H54 (cell line): ENCODE measurements around the gene GNS.
A peak's percentile ranks its signal among the peaks of the same experiment; 100 is the strongest.

Source experiments
- DNase-seq: peaks from one replicate; pipeline ENCODE4 v3.0.0; 2011; ENCODE audit warnings: low spot score, mixed read lengths; ENCODE audit not compliant: insufficient read length
- FAIRE-seq: peaks from 3 replicates; lab custom pipeline; 2011; peaks lifted over from hg19 to GRCh38; lab: Jason Lieb, UNC
- POLR2A ChIP-seq: IDR thresholded peaks from 2 replicates; pipeline ENCODE4 v1.6.1; 2011; ENCODE audit warnings: low read depth, mild to moderate bottlenecking, low read length

GNS gene

DNA sequence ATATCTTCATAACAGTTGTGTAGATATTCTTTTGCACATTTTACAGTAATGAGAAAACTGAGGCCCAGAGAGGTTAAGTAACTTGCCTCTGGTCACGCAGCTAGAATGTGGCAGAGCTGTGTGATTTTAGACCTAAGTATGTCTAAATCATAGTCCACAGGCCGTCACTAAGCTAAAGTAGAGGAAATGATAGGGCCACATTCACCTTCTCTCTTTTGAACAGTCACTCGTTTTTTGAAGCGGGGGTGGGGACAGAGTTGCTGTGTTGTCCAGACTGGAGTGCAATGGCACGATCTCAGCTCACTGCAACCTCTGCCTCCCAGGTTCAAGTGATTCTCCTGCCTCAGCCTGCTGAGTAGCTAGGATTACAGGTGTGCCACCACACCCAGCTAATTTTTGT is 80.4 kb downstream of the GNS start:
- no peak for TF ChIP-seq POLR2A
- FAIRE-seq (no peak), DNase-seq (no peak)

DNA sequence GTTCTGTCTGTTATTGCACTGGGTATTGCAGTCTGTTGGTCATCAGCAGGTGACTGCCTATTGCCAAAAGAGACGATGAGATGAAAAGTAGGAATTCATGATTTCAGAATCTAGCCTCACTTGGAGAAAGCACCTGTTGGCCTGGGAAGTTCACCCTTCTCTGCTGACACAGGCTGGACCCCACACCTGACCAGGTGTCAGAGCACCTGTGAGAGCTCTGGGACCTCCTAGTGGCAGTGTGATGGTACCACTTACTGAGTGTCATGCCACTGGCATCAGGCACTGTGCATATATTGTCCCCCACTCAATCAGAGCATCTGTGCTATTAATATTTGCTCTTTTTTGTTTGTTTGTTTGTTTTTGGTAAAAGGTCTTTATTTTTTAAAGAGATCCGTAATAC is 81.0 kb downstream of the GNS start:
- DNase-seq (no peak), FAIRE-seq (no peak)
- no peak for TF ChIP-seq POLR2A

DNA sequence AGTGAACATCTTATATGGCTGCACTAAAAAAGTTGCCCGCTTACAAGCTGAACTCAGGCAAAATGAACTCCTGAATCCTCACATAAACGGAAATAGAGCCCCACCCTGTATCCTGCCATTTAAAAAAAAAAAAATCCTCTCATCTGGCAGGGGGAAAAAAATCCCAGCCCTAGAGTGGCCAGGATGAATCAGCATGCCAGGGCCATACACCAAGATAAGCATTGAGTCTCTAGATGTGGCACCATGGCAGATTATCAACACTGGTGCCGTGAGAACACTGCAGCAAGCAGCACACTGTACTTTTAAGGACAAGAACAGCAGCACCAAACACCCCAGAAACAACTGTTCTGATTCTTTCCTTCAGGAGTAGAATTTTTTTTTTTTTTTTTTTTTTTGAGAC is 83.4 kb downstream of the GNS start:
- TF ChIP-seq POLR2A, result no peak
- FAIRE-seq (peak; percentile 36), DNase-seq (no peak)

DNA sequence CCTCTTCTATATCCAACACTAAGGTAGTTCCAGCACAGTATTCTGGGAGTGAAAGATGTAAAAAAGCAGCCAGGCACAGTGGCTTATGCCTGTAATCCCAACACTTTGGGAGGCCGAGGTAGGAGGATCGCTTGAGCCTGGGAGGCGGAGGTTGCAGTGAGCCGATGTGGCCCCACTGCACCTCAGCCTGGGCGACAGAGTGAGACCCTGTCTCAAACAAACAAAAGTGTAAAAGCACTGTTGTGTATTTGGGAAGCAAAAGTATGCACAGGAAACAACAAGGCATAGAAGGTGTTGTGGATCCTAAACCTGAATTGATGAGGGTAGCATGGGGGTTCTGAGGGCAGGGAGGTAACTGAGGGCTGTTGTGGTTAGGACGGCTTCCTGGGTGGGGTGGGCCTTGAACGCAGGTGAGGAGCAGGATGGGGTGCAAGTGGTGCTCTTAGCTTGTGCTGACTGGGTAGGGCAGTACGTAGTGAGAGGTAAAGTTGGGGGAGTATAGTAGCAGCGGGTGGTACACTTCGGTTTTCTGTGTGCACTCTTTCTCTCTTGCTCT is 84.8 kb downstream of the GNS start:
- FAIRE-seq, result no peak
- DNase-seq, result no peak
- TF ChIP-seq POLR2A, result no peak

DNA sequence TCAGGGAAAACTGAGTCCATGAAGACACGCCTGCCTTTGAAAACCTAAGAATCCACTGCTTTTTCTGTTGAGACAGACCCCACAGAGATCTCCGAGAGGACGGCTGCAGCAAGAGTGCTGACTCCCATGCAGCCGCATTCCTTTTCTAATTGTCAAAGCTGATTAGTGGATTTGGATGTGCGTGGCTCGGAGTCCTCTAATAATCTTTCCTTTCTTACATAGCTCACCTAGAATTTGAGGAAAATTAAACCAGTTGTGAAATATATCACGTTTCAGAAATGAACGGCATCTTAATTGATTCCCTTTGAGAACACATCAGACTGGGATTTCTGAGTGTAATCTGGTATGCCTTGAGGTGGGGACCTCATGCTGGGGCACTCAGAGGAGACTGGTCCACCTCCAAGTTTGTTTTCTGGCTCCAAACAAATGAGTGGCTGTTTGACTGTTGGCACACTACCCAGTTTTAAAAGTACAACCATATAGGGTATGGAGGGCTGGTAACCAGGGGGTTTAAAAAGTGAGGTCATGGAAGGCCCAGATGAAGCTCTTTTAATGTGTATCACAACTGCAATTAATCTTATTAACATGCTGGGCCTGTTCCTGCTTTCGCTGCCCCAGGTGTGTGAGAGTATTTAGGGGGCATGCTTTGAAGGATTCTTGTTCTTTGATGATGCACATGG is 85.6 kb downstream of the GNS start:
- no peak for FAIRE-seq
- DNase-seq, result no peak

DNA sequence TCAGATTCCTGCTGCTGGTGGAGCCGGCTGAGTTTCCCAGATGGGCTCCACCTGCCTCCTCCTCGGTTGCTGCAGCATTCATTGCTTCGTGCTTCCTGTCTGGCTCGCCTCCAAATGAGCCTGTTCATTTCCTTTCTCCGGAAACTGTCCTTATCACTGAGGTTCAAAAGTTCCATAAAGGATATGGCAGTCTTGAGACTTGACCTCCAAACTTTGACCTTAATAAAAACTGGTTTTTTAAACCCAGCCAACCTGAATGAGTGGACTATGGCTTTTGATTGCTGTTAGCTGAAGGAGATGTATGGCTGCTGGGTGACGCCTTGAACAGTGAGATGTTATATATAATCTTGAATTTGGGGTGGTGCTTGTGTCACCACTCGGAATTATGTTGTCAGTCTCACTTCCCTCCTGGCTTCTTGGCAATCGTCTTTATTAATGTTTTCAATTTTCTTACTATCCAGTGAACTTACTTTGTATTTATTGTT is 86.2 kb downstream of the GNS start:
- no peak for FAIRE-seq
- TF ChIP-seq POLR2A, result no peak
- DNase-seq, result no peak

More for the DNA sequence above, 85.6 kb downstream of the GNS start:
- TF ChIP-seq POLR2A, result no peak

DNA sequence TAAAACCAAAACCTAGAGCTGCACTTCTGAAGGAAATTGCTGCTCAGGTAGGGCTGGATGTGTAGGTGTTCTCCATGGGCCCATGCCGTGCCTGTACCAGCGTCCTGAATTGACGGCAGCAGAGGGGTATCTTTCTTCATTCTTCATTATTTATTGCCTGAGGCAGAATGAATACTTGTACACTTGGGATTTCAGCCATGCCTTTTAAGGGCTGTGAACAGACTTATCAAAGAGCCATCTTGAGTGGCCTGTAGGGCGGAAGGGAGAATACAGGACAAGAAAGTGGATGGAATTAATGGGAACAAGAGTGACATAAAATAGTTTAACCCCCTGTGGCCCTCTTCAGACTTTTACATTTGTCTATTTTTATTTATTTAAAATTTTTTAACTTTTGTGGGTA is 87.5 kb downstream of the GNS start:
- FAIRE-seq, result no peak
- no peak for TF ChIP-seq POLR2A
- no peak for DNase-seq

DNA sequence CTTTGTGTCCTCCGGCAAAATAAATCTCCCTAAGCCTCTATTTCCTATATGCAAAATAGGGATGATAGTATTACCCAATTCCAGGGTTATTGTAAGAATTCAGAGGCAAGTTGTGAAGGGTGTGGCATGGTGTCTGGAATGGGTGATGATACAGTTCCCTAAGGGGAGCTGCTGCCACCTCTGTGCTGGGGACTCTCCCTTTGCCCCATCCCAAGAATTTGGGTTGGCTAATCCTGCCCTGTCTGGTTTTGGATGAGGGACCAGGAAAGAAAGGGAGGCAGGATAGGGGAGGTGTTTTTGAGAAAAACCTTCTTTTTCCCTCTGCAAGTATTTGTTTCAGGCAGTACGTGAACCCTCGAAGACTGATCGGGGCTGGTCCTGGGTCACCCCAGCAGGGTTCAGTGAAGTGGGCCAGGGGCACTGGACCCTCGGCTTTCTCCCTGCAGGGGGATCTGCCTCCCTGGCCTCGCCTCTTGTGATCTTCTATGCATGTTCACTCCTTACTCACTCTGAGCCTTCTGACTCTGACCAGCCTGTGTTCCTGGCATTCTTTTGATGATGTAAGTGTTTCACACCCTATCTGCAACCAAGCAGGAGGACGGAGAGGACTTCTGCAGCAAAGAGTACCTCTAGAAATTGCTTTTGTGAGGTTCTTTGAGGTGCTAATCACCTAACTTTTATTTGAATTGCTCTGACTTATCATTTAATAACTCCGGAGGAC is 88.1 kb downstream of the GNS start:
- DNase-seq, result no peak
- no peak for FAIRE-seq
- no peak for TF ChIP-seq POLR2A

DNA sequence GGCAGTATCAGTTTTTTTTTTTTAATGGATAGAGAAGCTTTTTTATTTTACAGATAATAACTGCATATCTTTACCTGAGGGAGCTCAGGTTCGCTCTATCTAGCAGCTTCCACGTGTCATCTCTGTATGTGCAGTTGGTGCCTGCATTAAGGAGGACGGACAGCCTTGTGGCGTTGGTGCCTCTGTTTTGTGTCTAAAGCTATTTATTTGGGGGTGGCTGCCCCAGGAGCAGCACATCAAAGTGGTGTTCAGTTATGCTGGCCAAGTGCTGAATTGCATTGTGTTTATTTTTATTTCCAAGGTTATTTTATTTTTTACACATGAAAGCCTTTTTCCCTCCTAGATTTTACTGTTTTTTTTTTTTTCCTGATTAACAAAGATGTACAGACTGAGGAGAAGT is 89.2 kb downstream of the GNS start:
- DNase-seq (no peak), FAIRE-seq (no peak)
- no peak for TF ChIP-seq POLR2A

DNA sequence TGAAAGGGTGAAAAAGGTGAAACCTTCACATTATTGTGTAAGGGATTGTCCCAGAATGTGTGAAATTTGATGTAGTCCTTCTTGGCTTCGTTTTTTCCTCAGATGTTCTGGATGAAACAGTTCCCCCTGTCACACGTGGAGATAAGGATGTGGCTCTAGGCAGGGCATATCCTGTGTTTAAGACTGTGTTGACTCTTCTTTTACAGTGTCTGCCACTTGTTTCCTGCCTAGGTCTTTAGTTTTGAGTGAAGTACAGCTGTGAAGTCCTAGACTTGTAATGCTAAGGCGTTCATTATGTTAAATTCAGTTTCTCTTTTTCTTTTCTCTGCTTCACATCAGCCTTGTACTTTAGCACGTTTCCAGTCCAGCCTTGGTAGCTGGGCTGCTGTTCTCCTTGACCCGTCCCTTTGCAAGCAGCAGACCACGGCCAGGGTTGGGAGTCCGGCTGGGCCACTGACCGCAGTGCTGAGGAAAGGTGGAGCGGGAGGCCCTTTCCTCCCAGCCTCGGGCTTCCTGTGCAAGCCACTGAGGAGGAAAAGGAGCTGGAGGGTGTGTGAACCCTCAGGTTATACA is 89.8 kb downstream of the GNS start:
- DNase-seq (no peak), FAIRE-seq (no peak)
- TF ChIP-seq POLR2A, result no peak

DNA sequence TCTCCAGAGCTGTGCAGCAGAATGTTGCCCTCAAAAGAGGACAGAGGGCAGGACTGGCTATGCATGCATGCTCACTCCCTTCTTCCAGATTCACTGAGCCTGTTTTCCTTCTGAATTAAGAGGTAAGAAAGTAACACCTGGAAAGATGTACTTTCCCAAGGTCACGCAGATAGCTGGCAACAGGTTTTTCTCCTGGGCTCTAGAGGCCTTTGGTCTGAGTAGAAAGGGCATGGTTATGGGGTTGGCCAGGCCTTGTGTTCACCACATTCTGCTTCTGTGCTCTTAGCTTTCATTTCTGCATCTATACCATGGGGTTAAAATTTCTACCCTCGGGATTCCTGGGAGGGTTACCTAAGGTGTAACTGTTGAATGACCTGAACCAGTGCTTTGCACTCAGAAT is 91.4 kb downstream of the GNS start:
- no peak for FAIRE-seq
- TF ChIP-seq POLR2A, result no peak
- no peak for DNase-seq

DNA sequence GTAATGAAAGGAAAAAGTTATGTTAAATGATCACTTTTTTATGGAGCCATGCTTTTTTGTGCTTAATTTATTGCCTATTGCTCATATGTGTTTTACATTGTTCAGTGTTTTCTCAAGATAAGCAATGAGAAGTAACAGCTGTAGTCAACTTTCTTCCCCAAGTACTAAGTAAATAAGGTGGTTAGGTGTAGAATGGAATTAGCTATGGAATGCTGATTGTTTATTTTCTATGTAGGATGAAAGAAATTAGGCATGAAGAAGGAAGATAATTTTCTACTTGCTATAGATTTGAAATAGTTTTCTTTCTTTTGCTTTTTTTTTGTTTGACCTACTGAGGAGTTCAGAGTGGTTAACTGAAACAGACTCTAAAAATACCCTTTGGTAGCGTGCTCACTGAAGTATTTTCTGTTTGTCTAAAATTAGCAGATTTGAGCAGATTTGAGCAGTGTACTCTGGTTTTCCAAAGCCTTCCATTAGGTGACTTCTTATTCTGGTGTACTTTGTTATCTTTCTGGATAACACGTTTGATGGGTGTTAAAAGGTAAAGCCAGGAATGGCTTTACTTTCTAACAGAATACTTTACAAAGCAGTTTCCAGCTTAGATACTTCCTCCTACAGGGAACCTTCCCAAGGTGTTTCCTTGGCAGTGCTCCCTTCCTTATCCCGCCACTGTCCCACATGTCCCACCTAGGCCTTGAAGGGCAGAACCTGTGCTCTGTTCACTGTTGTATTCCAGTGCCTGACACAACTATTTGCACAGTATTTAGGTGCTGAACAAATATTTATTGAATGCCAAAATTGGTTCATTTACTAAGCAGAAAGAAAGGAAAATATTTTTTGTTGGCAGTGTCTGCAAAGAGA is 92.9 kb downstream of the GNS start:
- no peak for DNase-seq
- FAIRE-seq, result no peak
- no peak for TF ChIP-seq POLR2A

DNA sequence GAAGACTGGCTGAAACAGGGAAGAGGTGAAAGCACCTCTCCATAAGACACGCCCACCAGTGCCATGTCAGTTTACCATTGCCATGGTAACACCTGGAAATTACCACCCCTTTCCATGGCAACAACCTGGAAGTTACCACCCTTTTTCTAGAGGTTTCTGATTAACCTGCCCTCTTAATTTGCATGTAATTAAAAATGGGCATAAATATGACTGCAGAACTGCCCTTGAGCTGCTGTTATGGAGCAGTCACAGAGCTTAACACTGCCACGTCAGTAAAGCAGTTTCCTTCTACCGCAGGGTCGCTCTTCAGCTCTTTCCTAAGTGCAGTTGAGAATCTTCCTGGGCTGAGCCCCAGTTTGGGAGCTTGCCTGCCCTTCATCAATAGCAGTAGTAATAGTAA is 93.7 kb downstream of the GNS start:
- DNase-seq (no peak), FAIRE-seq (no peak)
- no peak for TF ChIP-seq POLR2A
